GM18858 (cell line): ENCODE results near the gene FOSL2.

Experiments used
- ATAC-seq: cut with Tn5 transposase; IDR thresholded peaks from one replicate; pipeline ENCODE4 v1.9.1; 2021; ENCODE audit not compliant: unreplicated experiment

FOSL2 gene

GRCh38 chr2:28447943-28448792, 55.5 kb downstream of the FOSL2 start:
- ATAC-seq: no peak

GRCh38 chr2:28448793-28449100, 56.1 kb downstream of the FOSL2 start:
- ATAC-seq: no peak

- ATAC-seq: no peak
Measured at GRCh38 chr2:28449126-28449487, 56.4 kb downstream of the FOSL2 start.

GRCh38 chr2:28449488-28450395, 57.1 kb downstream of the FOSL2 start:
- no peak for ATAC-seq

GRCh38 chr2:28450901-28451565, 58.4 kb downstream of the FOSL2 start:
- ATAC-seq: no peak

- ATAC-seq: no peak
Measured at GRCh38 chr2:28451793-28452533, 59.3 kb downstream of the FOSL2 start.

DNA sequence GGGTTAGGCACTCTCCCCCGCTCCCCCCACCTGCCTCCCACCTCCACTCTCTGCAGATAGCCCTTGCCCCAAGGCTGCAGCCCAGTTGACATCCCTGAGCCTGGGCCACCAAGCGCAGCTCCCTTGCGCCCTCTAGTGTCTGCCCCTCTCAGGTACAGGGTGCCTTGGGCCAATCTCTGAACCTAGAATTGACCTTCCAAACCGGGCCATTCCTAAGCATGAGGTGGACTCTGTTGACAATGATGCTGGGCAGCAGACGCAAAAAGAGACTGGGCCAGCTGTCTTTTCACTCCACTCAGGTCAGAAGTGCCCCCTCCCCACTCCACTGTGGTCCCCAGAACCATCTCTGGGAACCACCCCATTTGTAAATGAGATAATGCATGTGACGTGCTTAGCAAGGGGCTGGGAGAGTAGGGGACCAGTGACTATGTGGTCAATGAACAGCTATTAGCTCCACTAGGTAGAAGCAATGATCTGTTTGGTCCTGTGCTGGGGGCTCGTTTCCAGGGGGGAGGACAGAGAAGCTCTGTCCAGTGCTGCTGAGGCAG, 60.0 kb downstream of the FOSL2 start:
- no peak for ATAC-seq

DNA sequence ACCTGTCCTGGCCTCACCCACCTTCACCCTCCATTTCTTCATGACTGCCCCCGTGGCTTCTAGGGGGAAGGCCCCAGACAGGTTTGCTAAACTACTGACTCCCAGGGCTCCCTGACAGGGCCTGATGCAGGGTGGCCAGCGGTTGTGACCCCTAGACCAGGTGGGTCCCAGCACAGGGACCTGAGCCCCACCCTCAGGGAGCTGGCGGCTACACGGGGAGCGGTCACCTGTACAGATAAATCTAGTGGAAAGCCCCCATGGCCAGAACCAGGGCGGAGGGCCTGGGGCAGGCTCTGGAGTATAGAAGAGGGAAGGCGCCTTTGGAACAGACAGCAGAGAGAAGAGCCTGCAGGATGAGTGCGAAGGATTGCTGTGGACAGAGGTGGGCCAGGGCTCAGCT, 60.7 kb downstream of the FOSL2 start:
- ATAC-seq: no peak

- ATAC-seq: no peak
Measured at GRCh38 chr2:28454016-28454930, 61.6 kb downstream of the FOSL2 start.

DNA sequence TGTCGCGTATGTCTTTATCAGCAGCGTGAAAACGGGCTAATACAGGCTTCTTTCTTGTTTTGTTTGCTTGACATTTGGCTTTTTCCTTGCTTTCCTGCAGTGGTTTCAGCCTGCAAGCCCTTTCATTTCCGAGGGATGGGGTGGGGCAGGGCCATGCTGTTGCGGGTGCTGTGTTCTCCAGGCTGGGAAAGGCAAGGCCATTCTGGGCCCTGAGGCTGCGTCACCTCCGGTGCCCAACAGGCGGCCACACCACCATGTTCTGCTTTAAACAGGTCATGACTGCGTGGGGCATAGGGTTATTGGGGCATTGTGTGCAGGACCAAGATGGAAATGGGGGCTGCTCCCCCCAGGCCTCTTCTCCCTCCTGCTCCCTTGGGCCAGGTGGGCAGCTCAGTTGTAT, 64.6 kb downstream of the FOSL2 start:
- ATAC-seq: no peak

- ATAC-seq: no peak
Measured at GRCh38 chr2:28461056-28461455, 68.4 kb downstream of the FOSL2 start.

- ATAC-seq: no peak
Measured at GRCh38 chr2:28462122-28462521, 69.5 kb downstream of the FOSL2 start.

DNA sequence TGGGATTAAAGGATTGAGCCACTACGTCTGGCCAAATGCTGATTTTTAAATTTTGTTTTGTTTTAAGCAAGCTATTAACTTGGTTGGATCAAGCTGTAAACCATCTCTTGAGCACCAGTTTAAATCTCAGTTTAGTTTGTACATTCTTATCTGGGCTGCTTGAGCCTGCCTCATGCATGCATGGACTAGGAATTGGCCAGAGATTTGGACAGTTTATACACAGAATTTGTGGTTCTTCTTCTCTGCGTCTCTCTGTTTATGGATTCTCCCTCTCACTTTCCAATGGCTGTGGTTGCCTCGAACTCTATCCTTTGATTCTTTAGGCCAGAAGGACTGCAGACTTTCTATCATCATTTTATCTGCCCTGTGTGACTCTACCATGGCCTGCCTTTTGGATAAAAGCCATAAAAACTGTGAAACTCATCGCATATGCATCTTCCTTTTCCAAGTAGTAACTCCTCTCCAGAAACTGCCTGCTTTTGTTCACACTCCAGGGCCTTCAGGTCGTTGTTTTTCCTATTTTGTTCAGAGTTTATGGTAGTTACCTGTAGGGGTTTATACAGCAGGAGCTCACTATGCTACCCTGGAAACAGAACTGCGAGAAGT, 70.7 kb downstream of the FOSL2 start:
- no peak for ATAC-seq

- ATAC-seq: no peak
Measured at GRCh38 chr2:28463893-28464292, 71.2 kb downstream of the FOSL2 start.

DNA sequence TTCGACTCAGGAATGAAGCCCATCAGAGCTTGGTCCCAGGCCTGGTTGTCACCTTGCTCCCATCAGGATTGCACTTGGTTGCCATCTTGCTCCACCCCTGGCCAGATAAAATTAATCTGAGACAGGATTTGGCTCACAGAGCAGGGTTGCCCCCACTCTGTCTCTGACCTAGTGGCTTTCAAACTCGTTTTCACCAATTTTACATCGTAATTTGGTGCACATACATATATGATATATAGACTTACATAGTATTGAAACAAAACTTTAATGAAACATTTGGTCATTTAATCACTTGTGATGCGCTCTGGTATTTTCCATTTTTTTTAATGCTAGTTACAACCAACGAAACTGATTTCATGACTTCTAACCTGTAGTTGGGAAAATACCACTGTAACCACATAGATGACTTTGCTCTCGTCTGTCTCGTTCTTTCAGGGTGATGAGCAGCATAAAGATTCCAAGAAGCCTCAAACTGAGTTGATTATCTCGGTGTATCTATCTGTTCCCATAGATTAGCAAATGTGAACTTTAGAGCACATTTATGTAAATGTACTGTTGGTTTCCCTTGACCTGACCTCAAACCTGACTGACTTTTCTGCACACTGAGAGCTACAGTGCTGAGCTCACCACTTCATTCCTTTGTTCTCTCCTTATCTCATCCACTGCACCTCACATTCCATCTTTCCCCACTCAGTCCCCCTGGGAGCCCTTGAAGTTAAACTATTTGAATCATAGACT, 72.7 kb downstream of the FOSL2 start:
- ATAC-seq: no peak
